Astrocyte of the spinal cord (primary cell): ENCODE results near the gene ANKRD40.
A peak's percentile ranks its signal among the peaks of the same experiment; 100 is the strongest.

Source experiments
- DNase-seq: peaks from one replicate; pipeline ENCODE4 v3.0.0; 2011; ENCODE audit warnings: low read depth, low spot score
- H3K4me3 ChIP-seq: 2 replicates; pipeline ENCODE4 v1.5.1; 2011; ENCODE audit warnings: low read depth, mild to moderate bottlenecking, low read length, moderate library complexity
- in situ Hi-C: cut with HindIII; loops from 2 replicates; pipeline ENCODE4 v1.10.0; 2017; ENCODE audit warnings: low sequenced_read_pairs
- TF ChIP-seq, protein P1 (sequence below): IDR thresholded peaks from 2 replicates; pipeline ENCODE4 v1.5.1; 2012; ENCODE audit warnings: low read depth, mild to moderate bottlenecking, low read length, inconsistent platforms

The ANKRD40 gene

DNA sequence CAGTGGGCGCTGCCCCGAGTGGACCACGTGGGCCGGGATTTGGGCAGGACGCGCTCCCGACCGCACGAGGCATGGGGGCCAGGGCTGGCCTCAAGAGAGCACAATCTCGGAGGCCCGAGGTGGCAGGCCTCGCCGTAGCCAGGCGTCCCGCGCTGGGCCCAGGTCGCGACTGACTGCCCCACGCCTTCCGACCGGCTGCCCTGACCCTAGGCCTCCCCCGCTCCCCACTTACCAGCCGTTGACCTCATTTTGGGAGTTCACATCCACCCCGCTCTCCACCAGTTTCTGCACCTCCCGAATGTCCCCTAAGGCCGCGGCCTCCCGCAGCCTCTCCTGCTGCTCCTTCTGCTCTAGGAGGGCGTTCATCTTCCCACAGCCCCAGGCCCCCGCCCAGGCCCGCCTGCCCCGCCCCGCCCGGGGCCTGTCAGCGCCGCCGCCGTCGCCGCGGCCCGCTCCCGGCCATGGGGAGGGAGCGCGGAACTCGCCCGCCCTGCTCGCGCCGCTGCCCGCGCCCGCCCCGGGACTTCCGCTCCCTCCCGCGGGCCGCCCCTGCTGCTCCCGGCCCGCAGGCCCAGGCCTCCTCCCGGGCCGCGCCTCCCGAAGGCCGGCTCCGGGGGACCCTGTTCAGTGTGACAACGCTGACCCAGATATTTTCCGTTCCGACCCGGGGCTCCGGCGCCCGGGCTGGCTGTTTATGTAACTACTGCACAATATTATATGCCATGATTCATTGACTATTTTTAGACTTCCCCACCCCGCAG lies at the start of gene ANKRD40:
ANKRD40 (minus strand) TSS at position 626 of the 761 bp plus-strand sequence; CDS start at position 366, 260 bp downstream.
- H3K4me3 ChIP-seq, result peak within 1 kb of the TSS; percentile 73
- TF ChIP-seq, protein P1, sequence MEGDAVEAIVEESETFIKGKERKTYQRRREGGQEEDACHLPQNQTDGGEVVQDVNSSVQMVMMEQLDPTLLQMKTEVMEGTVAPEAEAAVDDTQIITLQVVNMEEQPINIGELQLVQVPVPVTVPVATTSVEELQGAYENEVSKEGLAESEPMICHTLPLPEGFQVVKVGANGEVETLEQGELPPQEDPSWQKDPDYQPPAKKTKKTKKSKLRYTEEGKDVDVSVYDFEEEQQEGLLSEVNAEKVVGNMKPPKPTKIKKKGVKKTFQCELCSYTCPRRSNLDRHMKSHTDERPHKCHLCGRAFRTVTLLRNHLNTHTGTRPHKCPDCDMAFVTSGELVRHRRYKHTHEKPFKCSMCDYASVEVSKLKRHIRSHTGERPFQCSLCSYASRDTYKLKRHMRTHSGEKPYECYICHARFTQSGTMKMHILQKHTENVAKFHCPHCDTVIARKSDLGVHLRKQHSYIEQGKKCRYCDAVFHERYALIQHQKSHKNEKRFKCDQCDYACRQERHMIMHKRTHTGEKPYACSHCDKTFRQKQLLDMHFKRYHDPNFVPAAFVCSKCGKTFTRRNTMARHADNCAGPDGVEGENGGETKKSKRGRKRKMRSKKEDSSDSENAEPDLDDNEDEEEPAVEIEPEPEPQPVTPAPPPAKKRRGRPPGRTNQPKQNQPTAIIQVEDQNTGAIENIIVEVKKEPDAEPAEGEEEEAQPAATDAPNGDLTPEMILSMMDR, result no peak
- DNase-seq, result peak; percentile 96
- in situ Hi-C loops, result no loop called here

DNA sequence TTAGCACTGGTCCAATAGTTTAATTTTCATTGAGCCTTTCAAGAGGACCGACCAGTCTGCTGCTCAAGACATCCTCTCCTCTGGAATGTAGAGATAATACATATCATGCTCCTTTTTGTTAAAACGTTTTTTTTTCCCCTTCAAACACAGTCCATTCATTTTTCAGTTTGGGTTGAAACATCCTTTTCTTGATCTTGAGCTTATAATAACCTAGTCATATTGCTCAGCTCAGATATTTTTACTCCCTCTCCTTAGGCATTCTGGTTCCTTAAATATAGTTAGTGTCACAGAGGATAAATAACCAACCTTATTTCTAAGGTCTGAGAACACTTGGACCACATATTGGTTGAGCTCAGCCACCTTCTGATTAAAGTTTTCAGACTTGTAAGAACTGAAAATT lies 46.8 kb upstream of the ANKRD40 start:
- in situ Hi-C loops, result no loop called here
- DNase-seq, result no peak
- no peak overlapping the region for H3K4me3 ChIP-seq
- TF ChIP-seq, protein P1, result no peak

DNA sequence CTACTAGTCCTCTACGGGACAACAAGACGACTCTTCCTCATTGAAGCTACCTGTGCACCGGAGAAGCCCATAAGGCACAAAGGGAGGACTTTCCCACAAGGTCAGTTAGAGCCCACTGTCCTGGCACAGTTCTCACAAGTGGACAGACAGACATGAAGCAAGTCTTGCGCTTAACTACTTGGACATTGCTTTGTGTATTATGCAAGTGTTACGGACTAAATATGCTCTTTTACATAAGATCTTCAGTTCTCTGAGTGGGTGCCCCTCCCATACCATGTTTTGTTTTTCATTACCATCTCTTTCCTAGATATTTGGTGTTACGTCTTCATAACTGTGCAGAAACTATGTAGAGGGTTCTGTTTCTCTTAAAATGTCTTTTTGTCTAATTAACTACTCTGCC lies 41.5 kb upstream of the ANKRD40 start:
- no peak overlapping the region for H3K4me3 ChIP-seq
- no peak for DNase-seq
- in situ Hi-C loops, result no loop called here
- TF ChIP-seq, protein P1, result no peak

DNA sequence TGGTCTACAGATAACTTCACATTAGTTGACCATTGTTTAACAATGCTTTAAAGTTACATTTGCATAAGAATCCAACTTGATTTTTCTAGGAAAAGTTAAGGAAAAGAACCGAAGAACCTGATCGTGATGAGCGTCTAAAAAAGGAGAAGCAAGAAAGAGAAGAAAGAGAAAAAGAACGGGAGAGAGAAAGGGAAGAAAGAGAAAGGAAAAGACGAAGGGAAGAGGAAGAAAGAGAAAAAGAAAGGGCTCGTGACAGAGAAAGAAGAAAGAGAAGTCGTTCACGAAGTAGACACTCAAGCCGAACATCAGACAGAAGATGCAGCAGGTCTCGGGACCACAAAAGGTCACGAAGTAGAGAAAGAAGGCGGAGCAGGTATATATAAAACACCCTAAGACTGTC lies 37.9 kb upstream of the ANKRD40 start:
- TF ChIP-seq, protein P1, result no peak
- in situ Hi-C loops, result no loop called here
- DNase-seq, result no peak
- no peak overlapping the region for H3K4me3 ChIP-seq

DNA sequence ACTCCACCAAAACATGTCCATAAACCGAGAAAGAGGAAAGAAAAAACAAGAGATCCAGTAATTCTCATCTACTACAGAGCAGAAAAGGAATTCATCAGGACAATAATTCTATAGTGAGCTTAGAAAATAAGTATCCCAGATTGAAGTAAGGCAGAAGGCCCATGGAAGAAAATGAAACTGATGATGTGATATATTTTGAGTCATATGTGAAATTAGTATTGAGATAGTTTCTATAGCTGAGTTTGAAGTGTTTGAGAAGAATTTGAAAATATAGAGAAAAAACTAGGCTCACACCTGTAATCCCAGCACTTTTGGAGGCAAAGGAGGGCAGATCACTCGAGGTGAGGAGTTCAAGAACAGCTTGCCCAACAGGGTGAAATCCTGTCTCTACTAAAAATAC lies 31.4 kb upstream of the ANKRD40 start:
- no peak for DNase-seq
- no peak overlapping the region for H3K4me3 ChIP-seq
- TF ChIP-seq, protein P1, result no peak
- in situ Hi-C loops, result no loop called here

GRCh38 chr17:50737118-50737698 lies 29.5 kb upstream of the ANKRD40 start:
- in situ Hi-C loops, result no loop called here
- H3K4me3 ChIP-seq, result no peak overlapping the region
- DNase-seq, result no peak
- TF ChIP-seq, protein P1, result no peak
